GM19467 (cell line): ENCODE results near the gene CCDC182.

Source experiments
- ATAC-seq: cut with Tn5 transposase; IDR thresholded peaks from one replicate; pipeline ENCODE4 v1.9.1; 2021; ENCODE audit warnings: mild to moderate bottlenecking, moderate library complexity; ENCODE audit not compliant: unreplicated experiment

Gene CCDC182

GRCh38 chr17:57701124-57701523 lies 44.0 kb downstream of the CCDC182 start:
- no peak for ATAC-seq

- no peak for ATAC-seq
Observed at GRCh38 chr17:57699751-57700219, 45.3 kb downstream of the CCDC182 start.

DNA sequence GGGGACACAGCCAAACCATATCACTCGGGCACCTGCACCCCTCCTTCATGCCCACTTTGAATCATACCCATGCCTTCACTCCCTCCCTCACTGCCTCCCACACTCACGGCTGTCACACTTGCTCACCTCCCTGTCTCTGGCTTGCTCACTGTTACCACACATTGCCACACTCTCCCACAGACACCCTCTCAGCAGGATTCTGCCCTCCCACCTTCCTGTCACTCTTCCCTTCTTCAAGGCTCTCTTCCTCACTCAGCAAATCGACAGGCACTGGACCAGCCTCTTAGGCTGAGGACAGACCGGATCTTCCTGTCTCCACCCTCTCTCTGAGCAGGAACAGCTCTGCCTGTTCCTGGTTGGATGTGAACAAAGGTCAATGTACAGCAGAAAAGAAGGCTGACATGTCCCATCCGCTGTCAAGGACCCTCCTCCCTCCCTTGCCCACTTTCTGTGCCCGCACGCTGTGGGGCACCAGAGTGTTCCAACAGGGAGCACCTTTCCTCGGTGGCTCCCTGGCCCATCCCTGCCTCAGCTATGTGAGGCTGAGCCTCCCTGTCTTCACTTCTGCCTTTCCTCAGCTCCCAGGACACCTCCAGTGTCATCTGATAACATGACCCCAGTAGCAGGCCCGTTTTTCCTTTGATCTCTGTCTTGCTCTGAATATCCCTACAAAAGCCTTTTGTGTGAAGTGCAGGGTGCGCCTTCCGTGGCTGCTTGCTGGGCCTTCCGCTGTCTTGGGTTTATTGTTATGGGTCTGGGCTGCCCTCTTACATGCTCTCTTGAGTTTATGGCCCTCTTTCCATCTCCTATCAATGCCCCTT lies 47.0 kb downstream of the CCDC182 start:
- ATAC-seq = no peak

DNA sequence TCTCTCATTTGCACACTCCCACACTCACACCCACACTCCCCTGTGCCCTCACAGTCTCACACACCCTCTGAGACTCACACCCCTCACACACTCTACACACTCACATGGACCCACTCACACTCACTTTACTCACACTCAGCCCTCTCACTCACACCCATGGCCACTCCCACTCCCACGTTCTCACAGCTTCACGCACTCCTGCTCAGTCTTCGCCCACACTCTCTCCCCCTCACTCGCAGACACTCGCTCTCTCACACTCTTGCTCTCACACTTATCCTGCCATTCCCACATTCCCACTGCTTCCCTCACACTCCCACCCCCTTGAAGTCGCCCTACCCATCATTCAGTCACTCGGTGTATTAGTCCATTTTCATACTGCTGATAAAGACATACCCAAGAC lies 47.9 kb downstream of the CCDC182 start:
- no peak for ATAC-seq

DNA sequence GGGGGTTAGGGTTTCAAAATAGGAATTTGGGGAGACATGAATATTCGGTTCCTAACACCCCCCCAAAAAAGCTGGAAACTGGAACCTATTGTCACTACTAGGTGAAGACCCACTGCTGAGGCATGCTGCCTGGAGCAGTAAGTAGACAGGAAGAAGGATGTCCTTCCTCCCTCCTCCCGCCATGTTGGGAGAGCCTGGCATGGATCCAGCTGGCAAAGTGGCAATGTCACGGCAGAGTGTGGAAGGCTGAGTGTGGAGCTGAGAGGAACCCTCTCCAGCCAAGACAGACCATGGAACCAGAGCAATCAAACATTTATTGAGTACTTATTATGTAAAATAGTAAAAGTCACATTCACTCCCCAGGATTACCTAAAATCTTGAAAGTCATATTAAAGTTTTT lies 49.0 kb downstream of the CCDC182 start:
- ATAC-seq = no peak
